SK-N-SH treated with all-trans-retinoic acid at 6 μM for 48 hours (cell line): ENCODE results near the gene SEMA6D.

Experiments used
- ATAC-seq: fragments of 200-7000 bp; cut with Tn5 transposase; 3 replicates; pipeline ENCODE4 v1.9.1; 2020; ENCODE audit warnings: mild to moderate bottlenecking, moderate library complexity
- ARNTL ChIP-seq: fragments of 450-650 bp; formaldehyde crosslinking; IDR thresholded peaks from 2 replicates; pipeline ENCODE4 v1.5.0; 2020; ENCODE audit warnings: low read depth, mild to moderate bottlenecking, moderate library complexity, borderline replicate concordance
- BACH2 ChIP-seq: fragments of 250-450 bp; sonication (Bioruptor Pico); IDR thresholded peaks from 2 replicates; pipeline ENCODE4 v1.9.0; 2021; ENCODE audit warnings: mild to moderate bottlenecking, borderline replicate concordance
- ISL1 ChIP-seq: fragments of 250-450 bp; sonication (Bioruptor Pico); IDR thresholded peaks from 2 replicates; pipeline ENCODE4 v2.1.2; 2022; ENCODE audit warnings: mild to moderate bottlenecking, moderate library complexity
- OSR1 ChIP-seq: fragments of 250-450 bp; sonication (Bioruptor Pico); IDR thresholded peaks from 2 replicates; pipeline ENCODE4 v1.8.0; 2022; ENCODE audit warnings: moderate library complexity, mild to moderate bottlenecking, inconsistent platforms
- RARB ChIP-seq: fragments of 250-450 bp; sonication (Bioruptor Pico); IDR thresholded peaks from 2 replicates; pipeline ENCODE4 v1.8.0; 2021; ENCODE audit warnings: mild to moderate bottlenecking, moderate library complexity
- SNAI2 ChIP-seq: fragments of 250-450 bp; sonication (Bioruptor Pico); IDR thresholded peaks from 2 replicates; pipeline ENCODE4 v1.5.0; 2020; ENCODE audit warnings: mild to moderate bottlenecking, moderate library complexity
- TOX ChIP-seq: fragments of 250-450 bp; sonication (Bioruptor Pico); IDR thresholded peaks from 2 replicates; pipeline ENCODE4 v1.8.0; 2021; ENCODE audit warnings: mild to moderate bottlenecking, moderate library complexity, borderline replicate concordance
- ZC3H10 ChIP-seq: fragments of 250-450 bp; sonication (Bioruptor Pico); IDR thresholded peaks from 2 replicates; pipeline ENCODE4 v1.5.1; 2021; ENCODE audit warnings: mild to moderate bottlenecking, moderate library complexity
- ZFP3 ChIP-seq: fragments of 250-450 bp; sonication (Bioruptor Pico); IDR thresholded peaks from 2 replicates; pipeline ENCODE4 v1.5.0; 2020; ENCODE audit warnings: mild to moderate bottlenecking, moderate library complexity
- ZFP30 ChIP-seq: fragments of 450-650 bp; formaldehyde crosslinking; IDR thresholded peaks from 2 replicates; pipeline ENCODE4 v1.5.0; 2022; ENCODE audit warnings: mild to moderate bottlenecking, moderate library complexity
- ZNF565 ChIP-seq: fragments of 450-650 bp; formaldehyde crosslinking; conservative IDR thresholded peaks from 2 replicates; pipeline ENCODE4 v1.5.0; 2020; ENCODE audit warnings: low read depth, mild to moderate bottlenecking, moderate library complexity
- ZNF70 ChIP-seq: fragments of 450-650 bp; formaldehyde crosslinking; IDR thresholded peaks from 2 replicates; pipeline ENCODE4 v1.5.0; 2020; ENCODE audit warnings: mild to moderate bottlenecking, moderate library complexity
- TF ChIP-seq, protein P1 (sequence below): fragments of 250-450 bp; sonication (Bioruptor Pico); IDR thresholded peaks from 2 replicates; pipeline ENCODE4 v1.8.0; 2021; ENCODE audit warnings: low read depth, mild to moderate bottlenecking, moderate library complexity, borderline replicate concordance
- TF ChIP-seq, protein P2 (sequence below): fragments of 250-450 bp; sonication (Bioruptor Pico); IDR thresholded peaks from 2 replicates; pipeline ENCODE4 v1.8.0; 2020; ENCODE audit warnings: mild to moderate bottlenecking, moderate library complexity, borderline replicate concordance
- TF ChIP-seq, protein P3 (sequence below): fragments of 250-450 bp; sonication (Bioruptor Pico); IDR thresholded peaks from 2 replicates; pipeline ENCODE4 v1.5.1; 2020; ENCODE audit warnings: low read depth, mild to moderate bottlenecking, moderate library complexity
- TF ChIP-seq, protein P4 (sequence below): fragments of 250-450 bp; sonication (Bioruptor Pico); IDR thresholded peaks from 2 replicates; pipeline ENCODE4 v1.5.1; 2021; ENCODE audit warnings: mild to moderate bottlenecking, moderate library complexity
- TF ChIP-seq, protein P5 (sequence below): fragments of 250-450 bp; sonication (Bioruptor Pico); IDR thresholded peaks from 2 replicates; pipeline ENCODE4 v1.5.0; 2020; ENCODE audit warnings: mild to moderate bottlenecking, moderate library complexity

Gene SEMA6D

DNA sequence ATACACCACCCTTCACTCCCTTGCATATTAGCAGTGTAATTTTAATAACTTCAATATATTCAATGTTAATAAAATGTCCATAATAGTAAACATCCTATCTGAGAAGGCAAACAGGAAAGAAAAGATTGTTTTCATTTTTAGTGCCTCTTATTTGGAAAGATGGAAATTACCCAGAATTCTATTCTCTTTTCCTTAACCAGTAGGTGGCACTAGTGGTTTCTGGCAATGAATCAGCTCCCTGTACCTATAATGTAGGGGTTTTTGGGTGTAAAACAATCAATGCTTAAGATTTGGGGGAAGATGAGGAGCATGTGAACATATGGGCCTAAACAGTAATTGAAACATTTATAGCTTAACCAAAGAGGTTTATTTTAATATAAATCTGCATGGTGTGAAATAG, 5.7 kb upstream of the SEMA6D start:
- no peak for TF ChIP-seq ZC3H10 (CRISPR knock-in tag)
- no peak for TF ChIP-seq ARNTL (CRISPR knock-in tag)
- TF ChIP-seq OSR1 (CRISPR knock-in tag), result no peak
- TF ChIP-seq ZFP30 (CRISPR knock-in tag), result no peak
- no peak for TF ChIP-seq ZNF70 (CRISPR knock-in tag)
- TF ChIP-seq, all 23 proteins: peak for 0
- ATAC-seq, result no peak

DNA sequence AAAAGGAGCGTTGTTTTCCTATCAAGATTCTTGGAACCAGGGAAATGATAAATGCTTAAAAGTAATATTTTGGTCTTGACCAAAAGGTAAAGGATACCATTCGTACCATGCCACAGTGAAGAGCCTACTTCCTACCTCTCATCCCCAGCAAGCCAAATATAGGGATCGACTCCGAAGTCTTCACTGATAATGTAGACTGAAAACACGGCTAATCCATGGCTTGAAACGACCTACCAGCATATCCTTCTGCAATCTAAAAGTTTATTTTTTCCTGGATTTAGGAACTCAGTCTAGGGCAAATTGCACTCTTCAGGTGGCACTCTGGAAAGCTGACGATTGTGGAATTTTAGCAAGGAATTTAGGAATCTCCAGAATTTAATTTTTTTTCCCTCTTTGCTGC, 1.9 kb upstream of the SEMA6D start:
- TF ChIP-seq BACH2 (CRISPR knock-in tag), result no peak
- TF ChIP-seq, protein P1, sequence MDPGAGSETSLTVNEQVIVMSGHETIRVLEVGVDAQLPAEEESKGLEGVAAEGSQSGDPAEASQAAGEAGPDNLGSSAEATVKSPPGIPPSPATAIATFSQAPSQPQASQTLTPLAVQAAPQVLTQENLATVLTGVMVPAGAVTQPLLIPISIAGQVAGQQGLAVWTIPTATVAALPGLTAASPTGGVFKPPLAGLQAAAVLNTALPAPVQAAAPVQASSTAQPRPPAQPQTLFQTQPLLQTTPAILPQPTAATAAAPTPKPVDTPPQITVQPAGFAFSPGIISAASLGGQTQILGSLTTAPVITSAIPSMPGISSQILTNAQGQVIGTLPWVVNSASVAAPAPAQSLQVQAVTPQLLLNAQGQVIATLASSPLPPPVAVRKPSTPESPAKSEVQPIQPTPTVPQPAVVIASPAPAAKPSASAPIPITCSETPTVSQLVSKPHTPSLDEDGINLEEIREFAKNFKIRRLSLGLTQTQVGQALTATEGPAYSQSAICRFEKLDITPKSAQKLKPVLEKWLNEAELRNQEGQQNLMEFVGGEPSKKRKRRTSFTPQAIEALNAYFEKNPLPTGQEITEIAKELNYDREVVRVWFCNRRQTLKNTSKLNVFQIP, result no peak
- TF ChIP-seq, all 23 proteins: peak for 0
- ATAC-seq, result no peak

DNA sequence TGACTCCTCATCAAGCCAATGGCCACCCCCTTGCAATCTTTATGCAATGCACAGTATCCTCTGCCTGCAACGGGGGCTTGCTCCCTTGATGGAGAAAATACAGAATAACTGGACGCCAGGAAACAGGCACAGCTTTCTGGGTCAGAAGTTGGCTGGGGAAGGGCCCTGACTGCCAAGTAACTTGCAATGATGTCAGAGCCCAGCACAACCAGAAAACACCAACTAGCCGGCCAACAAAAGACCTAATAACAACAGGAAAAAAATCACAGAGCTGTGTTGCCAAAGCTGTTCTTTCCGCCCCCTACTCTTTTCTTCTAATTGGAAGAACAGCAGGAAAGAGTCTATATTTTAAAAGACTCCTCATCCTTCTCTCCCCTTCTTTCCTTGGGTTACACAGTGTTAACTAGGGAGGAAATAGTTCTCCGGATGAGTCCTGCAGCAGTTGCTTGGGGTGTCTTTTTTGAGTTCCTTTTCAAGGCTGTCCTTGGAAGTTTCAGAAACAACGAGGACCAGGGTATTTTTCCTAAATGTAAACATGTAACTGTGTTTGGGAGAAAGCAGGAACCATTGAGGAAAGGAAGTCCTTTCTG, 1.4 kb upstream of the SEMA6D start:
- TF ChIP-seq, protein P2, sequence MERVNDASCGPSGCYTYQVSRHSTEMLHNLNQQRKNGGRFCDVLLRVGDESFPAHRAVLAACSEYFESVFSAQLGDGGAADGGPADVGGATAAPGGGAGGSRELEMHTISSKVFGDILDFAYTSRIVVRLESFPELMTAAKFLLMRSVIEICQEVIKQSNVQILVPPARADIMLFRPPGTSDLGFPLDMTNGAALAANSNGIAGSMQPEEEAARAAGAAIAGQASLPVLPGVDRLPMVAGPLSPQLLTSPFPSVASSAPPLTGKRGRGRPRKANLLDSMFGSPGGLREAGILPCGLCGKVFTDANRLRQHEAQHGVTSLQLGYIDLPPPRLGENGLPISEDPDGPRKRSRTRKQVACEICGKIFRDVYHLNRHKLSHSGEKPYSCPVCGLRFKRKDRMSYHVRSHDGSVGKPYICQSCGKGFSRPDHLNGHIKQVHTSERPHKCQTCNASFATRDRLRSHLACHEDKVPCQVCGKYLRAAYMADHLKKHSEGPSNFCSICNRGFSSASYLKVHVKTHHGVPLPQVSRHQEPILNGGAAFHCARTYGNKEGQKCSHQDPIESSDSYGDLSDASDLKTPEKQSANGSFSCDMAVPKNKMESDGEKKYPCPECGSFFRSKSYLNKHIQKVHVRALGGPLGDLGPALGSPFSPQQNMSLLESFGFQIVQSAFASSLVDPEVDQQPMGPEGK (CRISPR knock-in tag), result no peak
- TF ChIP-seq SNAI2 (no peak), ARNTL (CRISPR knock-in tag) (no peak), OSR1 (CRISPR knock-in tag) (no peak), ZNF70 (CRISPR knock-in tag) (no peak)
- TF ChIP-seq, protein P3, sequence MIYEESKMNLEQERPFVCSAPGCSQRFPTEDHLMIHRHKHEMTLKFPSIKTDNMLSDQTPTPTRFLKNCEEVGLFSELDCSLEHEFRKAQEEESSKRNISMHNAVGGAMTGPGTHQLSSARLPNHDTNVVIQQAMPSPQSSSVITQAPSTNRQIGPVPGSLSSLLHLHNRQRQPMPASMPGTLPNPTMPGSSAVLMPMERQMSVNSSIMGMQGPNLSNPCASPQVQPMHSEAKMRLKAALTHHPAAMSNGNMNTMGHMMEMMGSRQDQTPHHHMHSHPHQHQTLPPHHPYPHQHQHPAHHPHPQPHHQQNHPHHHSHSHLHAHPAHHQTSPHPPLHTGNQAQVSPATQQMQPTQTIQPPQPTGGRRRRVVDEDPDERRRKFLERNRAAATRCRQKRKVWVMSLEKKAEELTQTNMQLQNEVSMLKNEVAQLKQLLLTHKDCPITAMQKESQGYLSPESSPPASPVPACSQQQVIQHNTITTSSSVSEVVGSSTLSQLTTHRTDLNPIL (CRISPR knock-in tag), result no peak
- TF ChIP-seq, protein P1, result no peak
- ATAC-seq, result no peak

DNA sequence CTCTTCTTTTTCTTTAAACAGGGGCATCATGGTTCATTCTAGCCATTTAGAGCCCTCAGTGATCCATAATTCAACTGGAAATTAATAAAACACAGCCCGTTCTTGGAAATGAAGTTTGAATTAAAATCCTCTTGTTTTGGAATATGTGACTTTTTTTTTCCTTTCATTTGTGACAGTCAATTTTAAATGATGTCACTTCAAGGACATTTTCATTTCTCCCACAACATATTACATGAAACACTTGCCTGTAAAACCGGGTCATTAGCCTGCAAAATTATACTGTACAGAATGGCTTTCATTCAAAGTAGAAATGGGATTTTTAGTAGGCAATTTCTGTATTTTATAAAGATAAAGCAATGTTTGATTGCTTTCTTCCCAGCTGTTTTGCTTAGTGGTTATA, 789 bp upstream of the SEMA6D start:
- TF ChIP-seq RARB (no peak), SNAI2 (no peak), ZNF565 (CRISPR knock-in tag) (no peak), OSR1 (CRISPR knock-in tag) (no peak), ISL1 (CRISPR knock-in tag) (no peak), ZFP30 (CRISPR knock-in tag) (no peak), TOX (CRISPR knock-in tag) (no peak), ARNTL (CRISPR knock-in tag) (no peak), ZFP3 (CRISPR knock-in tag) (no peak), ZC3H10 (CRISPR knock-in tag) (no peak)
- TF ChIP-seq, protein P4, sequence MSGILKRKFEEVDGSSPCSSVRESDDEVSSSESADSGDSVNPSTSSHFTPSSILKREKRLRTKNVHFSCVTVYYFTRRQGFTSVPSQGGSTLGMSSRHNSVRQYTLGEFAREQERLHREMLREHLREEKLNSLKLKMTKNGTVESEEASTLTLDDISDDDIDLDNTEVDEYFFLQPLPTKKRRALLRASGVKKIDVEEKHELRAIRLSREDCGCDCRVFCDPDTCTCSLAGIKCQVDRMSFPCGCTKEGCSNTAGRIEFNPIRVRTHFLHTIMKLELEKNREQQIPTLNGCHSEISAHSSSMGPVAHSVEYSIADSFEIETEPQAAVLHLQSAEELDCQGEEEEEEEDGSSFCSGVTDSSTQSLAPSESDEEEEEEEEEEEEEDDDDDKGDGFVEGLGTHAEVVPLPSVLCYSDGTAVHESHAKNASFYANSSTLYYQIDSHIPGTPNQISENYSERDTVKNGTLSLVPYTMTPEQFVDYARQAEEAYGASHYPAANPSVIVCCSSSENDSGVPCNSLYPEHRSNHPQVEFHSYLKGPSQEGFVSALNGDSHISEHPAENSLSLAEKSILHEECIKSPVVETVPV (CRISPR knock-in tag), result no peak
- TF ChIP-seq, protein P3 (CRISPR knock-in tag), result no peak
- TF ChIP-seq, protein P5, sequence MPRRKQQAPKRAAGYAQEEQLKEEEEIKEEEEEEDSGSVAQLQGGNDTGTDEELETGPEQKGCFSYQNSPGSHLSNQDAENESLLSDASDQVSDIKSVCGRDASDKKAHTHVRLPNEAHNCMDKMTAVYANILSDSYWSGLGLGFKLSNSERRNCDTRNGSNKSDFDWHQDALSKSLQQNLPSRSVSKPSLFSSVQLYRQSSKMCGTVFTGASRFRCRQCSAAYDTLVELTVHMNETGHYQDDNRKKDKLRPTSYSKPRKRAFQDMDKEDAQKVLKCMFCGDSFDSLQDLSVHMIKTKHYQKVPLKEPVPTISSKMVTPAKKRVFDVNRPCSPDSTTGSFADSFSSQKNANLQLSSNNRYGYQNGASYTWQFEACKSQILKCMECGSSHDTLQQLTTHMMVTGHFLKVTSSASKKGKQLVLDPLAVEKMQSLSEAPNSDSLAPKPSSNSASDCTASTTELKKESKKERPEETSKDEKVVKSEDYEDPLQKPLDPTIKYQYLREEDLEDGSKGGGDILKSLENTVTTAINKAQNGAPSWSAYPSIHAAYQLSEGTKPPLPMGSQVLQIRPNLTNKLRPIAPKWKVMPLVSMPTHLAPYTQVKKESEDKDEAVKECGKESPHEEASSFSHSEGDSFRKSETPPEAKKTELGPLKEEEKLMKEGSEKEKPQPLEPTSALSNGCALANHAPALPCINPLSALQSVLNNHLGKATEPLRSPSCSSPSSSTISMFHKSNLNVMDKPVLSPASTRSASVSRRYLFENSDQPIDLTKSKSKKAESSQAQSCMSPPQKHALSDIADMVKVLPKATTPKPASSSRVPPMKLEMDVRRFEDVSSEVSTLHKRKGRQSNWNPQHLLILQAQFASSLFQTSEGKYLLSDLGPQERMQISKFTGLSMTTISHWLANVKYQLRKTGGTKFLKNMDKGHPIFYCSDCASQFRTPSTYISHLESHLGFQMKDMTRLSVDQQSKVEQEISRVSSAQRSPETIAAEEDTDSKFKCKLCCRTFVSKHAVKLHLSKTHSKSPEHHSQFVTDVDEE (CRISPR knock-in tag), result no peak
- TF ChIP-seq, protein P1, result no peak
- no peak for ATAC-seq
